HG02610 (cell line): ENCODE results near the gene MSX1.

Experiments
- ATAC-seq: cut with Tn5 transposase; IDR thresholded peaks from one replicate; pipeline ENCODE4 v1.9.1; 2021; ENCODE audit warnings: mild to moderate bottlenecking, moderate library complexity; ENCODE audit not compliant: unreplicated experiment

The MSX1 gene

GRCh38 chr4:4840351-4840750, 19.1 kb upstream of the MSX1 start:
- ATAC-seq, result no peak

GRCh38 chr4:4841156-4841555, 18.3 kb upstream of the MSX1 start:
- no peak for ATAC-seq

GRCh38 chr4:4842476-4843441, 16.7 kb upstream of the MSX1 start:
- no peak for ATAC-seq

- ATAC-seq, result no peak
Measured at GRCh38 chr4:4843635-4844291, 15.7 kb upstream of the MSX1 start.

- ATAC-seq, result no peak
Measured at GRCh38 chr4:4845027-4845426, 14.4 kb upstream of the MSX1 start.

GRCh38 chr4:4847011-4847410, 12.5 kb upstream of the MSX1 start:
- ATAC-seq, result no peak

- no peak for ATAC-seq
Measured at GRCh38 chr4:4848540-4848939, 10.9 kb upstream of the MSX1 start.

GRCh38 chr4:4849106-4849505, 10.4 kb upstream of the MSX1 start:
- ATAC-seq, result no peak

- ATAC-seq, result no peak
Measured at GRCh38 chr4:4849524-4850193, 9.8 kb upstream of the MSX1 start.

- no peak for ATAC-seq
Measured at GRCh38 chr4:4851081-4851480, 8.4 kb upstream of the MSX1 start.

- no peak for ATAC-seq
Measured at GRCh38 chr4:4851906-4852305, 7.6 kb upstream of the MSX1 start.

- peak; percentile 44 for ATAC-seq
Measured at GRCh38 chr4:4852591-4853362, 6.7 kb upstream of the MSX1 start.

- ATAC-seq, result no peak
Measured at GRCh38 chr4:4853371-4853823, 6.1 kb upstream of the MSX1 start.

GRCh38 chr4:4853921-4854648, 5.4 kb upstream of the MSX1 start:
- no peak for ATAC-seq

- no peak for ATAC-seq
Measured at GRCh38 chr4:4854649-4855295, 4.7 kb upstream of the MSX1 start.

GRCh38 chr4:4855301-4856070, 4.0 kb upstream of the MSX1 start:
- ATAC-seq, result no peak

GRCh38 chr4:4856071-4857000, 3.1 kb upstream of the MSX1 start:
- no peak for ATAC-seq
